Astrocyte (in vitro differentiated cells and primary cell): ENCODE data around the gene PRRC2C. TPM values are rescaled to one million over a fixed set of nuclear protein-coding genes. Genes with fewer than 3 reads are reported as not detected.

Source experiments
- DNase-seq: peaks from one replicate; pipeline ENCODE4 v3.0.0-alpha.2; 2010; ENCODE audit warnings: low read depth
- FAIRE-seq: peaks from 2 replicates; lab custom pipeline; 2011; peaks lifted over from hg19 to GRCh38; lab: Jason Lieb, UNC
- H2AFZ ChIP-seq: 2 replicates; pipeline ENCODE4 v1.6.0; 2012; ENCODE audit warnings: low read depth, low read length, inconsistent platforms
- H3K27ac ChIP-seq: 2 replicates; pipeline ENCODE4 v1.5.1; 2011; ENCODE audit warnings: low read depth, low read length, inconsistent platforms
- H3K27me3 ChIP-seq: 2 replicates; pipeline ENCODE4 v1.6.0; 2011; ENCODE audit warnings: low read length, inconsistent platforms; ENCODE audit not compliant: insufficient read depth
- H3K36me3 ChIP-seq: 2 replicates; pipeline ENCODE4 v1.5.1; 2011; ENCODE audit warnings: low read length, inconsistent platforms; ENCODE audit not compliant: insufficient read depth
- H3K4me1 ChIP-seq: 2 replicates; pipeline ENCODE4 v1.5.1; 2011; ENCODE audit warnings: low read length, inconsistent platforms; ENCODE audit not compliant: insufficient read depth
- H3K4me2 ChIP-seq: 2 replicates; pipeline ENCODE4 v1.6.0; 2012; ENCODE audit warnings: low read length, inconsistent platforms
- H3K4me3 ChIP-seq: 2 replicates; pipeline ENCODE4 v1.5.1; 2011; ENCODE audit warnings: low read depth, mild to moderate bottlenecking, low read length, inconsistent platforms; ENCODE audit not compliant: insufficient read depth
- H3K79me2 ChIP-seq: 2 replicates; pipeline ENCODE4 v1.6.0; 2012; ENCODE audit warnings: mild to moderate bottlenecking, low read length, inconsistent platforms; ENCODE audit not compliant: insufficient read depth
- H3K9ac ChIP-seq: 2 replicates; pipeline ENCODE4 v1.6.0; 2012; ENCODE audit warnings: mild to moderate bottlenecking, low read length, inconsistent platforms
- H3K9me3 ChIP-seq: 2 replicates; pipeline ENCODE4 v1.5.1; 2012; ENCODE audit warnings: low read depth, mild to moderate bottlenecking, low read length, inconsistent platforms; ENCODE audit not compliant: insufficient read depth
- H4K20me1 ChIP-seq: 2 replicates; pipeline ENCODE4 v1.6.0; 2012; ENCODE audit warnings: low read length, inconsistent platforms; ENCODE audit not compliant: insufficient read depth
- H3K27ac Mint-ChIP-seq: one replicate; pipeline ENCODE4 v1.8.0; 2021; ENCODE audit warnings: mild to moderate bottlenecking, mixed read lengths; ENCODE audit not compliant: unreplicated experiment
- H3K27me3 Mint-ChIP-seq: one replicate; pipeline ENCODE4 v1.8.0; 2021; ENCODE audit warnings: low read depth, mixed read lengths; ENCODE audit not compliant: unreplicated experiment
- H3K36me3 Mint-ChIP-seq: one replicate; pipeline ENCODE4 v1.8.0; 2021; ENCODE audit warnings: low read depth, mixed read lengths; ENCODE audit not compliant: unreplicated experiment
- H3K4me1 Mint-ChIP-seq: one replicate; pipeline ENCODE4 v1.8.0; 2021; ENCODE audit warnings: low read depth, mixed read lengths; ENCODE audit not compliant: unreplicated experiment
- H3K4me3 Mint-ChIP-seq: one replicate; pipeline ENCODE4 v1.8.0; 2021; ENCODE audit warnings: mild to moderate bottlenecking, moderate library complexity, mixed read lengths; ENCODE audit not compliant: unreplicated experiment
- H3K9me3 Mint-ChIP-seq: one replicate; pipeline ENCODE4 v1.8.0; 2021; ENCODE audit warnings: mild to moderate bottlenecking, mixed read lengths; ENCODE audit not compliant: unreplicated experiment
- EZH2 ChIP-seq: IDR thresholded peaks from 2 replicates; pipeline ENCODE4 v1.6.1; 2012; ENCODE audit warnings: mild to moderate bottlenecking, low read length, inconsistent platforms; ENCODE audit not compliant: insufficient read depth
- total RNA-seq: library from RNA; stranded (reverse); gene quantifications from 2 replicates; pipeline ENCODE4 v1.2.1, GENCODE V29; 2021
- TF ChIP-seq, protein P1 (sequence below): IDR thresholded peaks from 2 replicates; pipeline ENCODE4 v1.5.1; 2011; ENCODE audit warnings: low read depth, mild to moderate bottlenecking, inconsistent platforms, low read length, moderate library complexity; ENCODE audit not compliant: insufficient read depth

PRRC2C gene
- total RNA-seq, 1 donor from 2014 or later = 196 TPM

DNA sequence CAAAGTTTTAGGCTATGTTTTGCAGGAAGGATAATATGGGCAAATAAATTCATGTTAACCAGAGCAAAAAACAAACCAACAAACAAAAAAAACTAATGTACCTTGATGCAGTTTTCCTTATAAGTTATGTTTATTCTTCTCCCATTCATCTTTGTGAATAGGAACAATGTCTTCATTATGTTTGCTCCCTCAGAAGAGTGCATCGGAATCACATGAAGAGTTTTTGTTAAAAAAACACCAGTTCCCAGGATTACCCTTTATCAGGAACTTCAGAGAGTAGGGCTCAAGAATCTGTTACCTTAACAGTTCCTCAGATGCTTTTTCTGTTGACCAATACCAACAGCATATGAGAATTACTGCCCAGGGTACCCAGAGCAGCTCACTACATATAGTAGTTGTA lies 14.6 kb upstream of the PRRC2C start:
- Mint-ChIP-seq H3K27ac (no peak overlapping the region), H3K4me1 (no peaks in the 10 kb centered on the region), H3K27me3 (no peaks in the 10 kb centered on the region), H3K36me3 (no peaks in the 10 kb centered on the region), H3K4me3 (no peak overlapping the region), H3K9me3 (peaks cover 1% of the 10 kb centered on the region)
- no peaks in the 10 kb centered on the region for H4K20me1 ChIP-seq
- TF ChIP-seq EZH2 = no peak
- TF ChIP-seq, protein P1, sequence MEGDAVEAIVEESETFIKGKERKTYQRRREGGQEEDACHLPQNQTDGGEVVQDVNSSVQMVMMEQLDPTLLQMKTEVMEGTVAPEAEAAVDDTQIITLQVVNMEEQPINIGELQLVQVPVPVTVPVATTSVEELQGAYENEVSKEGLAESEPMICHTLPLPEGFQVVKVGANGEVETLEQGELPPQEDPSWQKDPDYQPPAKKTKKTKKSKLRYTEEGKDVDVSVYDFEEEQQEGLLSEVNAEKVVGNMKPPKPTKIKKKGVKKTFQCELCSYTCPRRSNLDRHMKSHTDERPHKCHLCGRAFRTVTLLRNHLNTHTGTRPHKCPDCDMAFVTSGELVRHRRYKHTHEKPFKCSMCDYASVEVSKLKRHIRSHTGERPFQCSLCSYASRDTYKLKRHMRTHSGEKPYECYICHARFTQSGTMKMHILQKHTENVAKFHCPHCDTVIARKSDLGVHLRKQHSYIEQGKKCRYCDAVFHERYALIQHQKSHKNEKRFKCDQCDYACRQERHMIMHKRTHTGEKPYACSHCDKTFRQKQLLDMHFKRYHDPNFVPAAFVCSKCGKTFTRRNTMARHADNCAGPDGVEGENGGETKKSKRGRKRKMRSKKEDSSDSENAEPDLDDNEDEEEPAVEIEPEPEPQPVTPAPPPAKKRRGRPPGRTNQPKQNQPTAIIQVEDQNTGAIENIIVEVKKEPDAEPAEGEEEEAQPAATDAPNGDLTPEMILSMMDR = no peak
- H3K4me1 ChIP-seq = peaks cover 8% of the 10 kb centered on the region
- H3K9ac ChIP-seq = no peak overlapping the region
- H3K79me2 ChIP-seq = no peaks in the 10 kb centered on the region
- no peak overlapping the region for H2AFZ ChIP-seq
- H3K36me3 ChIP-seq = no peaks in the 10 kb centered on the region
- H3K9me3 ChIP-seq = no peaks in the 10 kb centered on the region
- no peak overlapping the region for H3K27ac ChIP-seq
- H3K4me3 ChIP-seq = no peak overlapping the region
- H3K4me2 ChIP-seq = no peak overlapping the region
- FAIRE-seq (no peak), DNase-seq (no peak)
- H3K27me3 ChIP-seq = no peaks in the 10 kb centered on the region

DNA sequence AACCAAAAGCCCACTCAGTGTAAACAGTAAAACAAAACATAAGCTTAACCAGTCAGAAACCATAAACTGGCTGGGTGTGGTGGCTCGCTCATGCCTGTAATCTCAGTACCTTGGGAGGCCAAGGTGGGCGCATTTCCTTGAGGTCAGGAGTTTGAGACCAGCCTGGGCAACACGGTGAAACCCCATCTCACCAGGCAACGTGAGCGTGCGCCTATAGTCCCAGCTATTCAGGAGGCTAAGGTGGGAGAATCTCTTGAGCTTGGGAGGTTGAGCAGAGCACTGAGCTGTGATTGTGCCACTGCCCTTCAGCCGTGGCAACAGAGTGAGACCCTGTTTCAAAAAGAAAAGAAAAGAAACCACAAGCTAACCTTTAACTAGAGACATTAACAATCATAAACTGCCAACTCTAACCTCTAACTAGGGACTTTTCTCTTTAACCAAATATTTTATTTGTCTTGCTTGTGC lies 13.1 kb upstream of the PRRC2C start:
- Histone ChIP-seq H3K36me3 (no peaks in the 10 kb centered on the region), H3K4me2 (no peak overlapping the region), H3K79me2 (no peaks in the 10 kb centered on the region), H3K4me3 (no peak overlapping the region), H3K27ac (no peak overlapping the region), H2AFZ (no peak overlapping the region), H3K4me1 (peaks cover 8% of the 10 kb centered on the region), H3K9ac (no peak overlapping the region), H3K27me3 (no peaks in the 10 kb centered on the region), H4K20me1 (no peaks in the 10 kb centered on the region), H3K9me3 (no peaks in the 10 kb centered on the region)
- no peaks in the 10 kb centered on the region for H3K4me1 Mint-ChIP-seq
- no peak overlapping the region for H3K27ac Mint-ChIP-seq
- DNase-seq (no peak), FAIRE-seq (no peak)
- no peaks in the 10 kb centered on the region for H3K36me3 Mint-ChIP-seq
- no peak overlapping the region for H3K4me3 Mint-ChIP-seq
- no peak for TF ChIP-seq EZH2
- peaks cover 1% of the 10 kb centered on the region for H3K9me3 Mint-ChIP-seq
- H3K27me3 Mint-ChIP-seq = no peaks in the 10 kb centered on the region

DNA sequence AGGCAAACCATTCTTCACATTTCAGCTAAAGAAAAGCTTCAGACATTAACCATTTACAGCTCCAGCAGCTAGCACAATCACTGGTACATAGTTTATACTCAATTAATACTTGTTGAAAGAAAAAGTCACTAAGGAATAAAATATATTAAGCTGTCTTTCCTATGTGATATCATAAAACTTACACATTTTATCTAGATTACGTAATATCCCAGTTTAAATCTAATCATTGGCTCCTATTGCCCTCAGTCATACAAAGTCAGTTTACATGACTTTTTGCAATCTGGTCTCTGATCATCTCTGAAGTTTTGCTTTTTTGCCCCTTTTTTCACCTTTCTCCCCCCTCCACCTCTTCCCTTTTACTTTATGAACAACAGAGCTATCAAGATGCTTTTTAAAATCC lies 8.5 kb upstream of the PRRC2C start:
- Histone ChIP-seq H3K79me2 (no peaks in the 10 kb centered on the region), H3K4me3 (no peak overlapping the region), H3K9ac (no peak overlapping the region), H3K9me3 (no peaks in the 10 kb centered on the region), H2AFZ (no peak overlapping the region), H3K27me3 (no peaks in the 10 kb centered on the region), H3K27ac (no peak overlapping the region), H4K20me1 (no peaks in the 10 kb centered on the region), H3K4me2 (no peak overlapping the region), H3K4me1 (no peaks in the 10 kb centered on the region), H3K36me3 (no peaks in the 10 kb centered on the region)
- H3K27me3 Mint-ChIP-seq = peaks cover 2% of the 10 kb centered on the region
- H3K36me3 Mint-ChIP-seq = no peaks in the 10 kb centered on the region
- FAIRE-seq = no peak
- no peaks in the 10 kb centered on the region for H3K4me1 Mint-ChIP-seq
- no peak for TF ChIP-seq EZH2
- TF ChIP-seq, protein P1 = no peak
- peaks cover 1% of the 10 kb centered on the region for H3K9me3 Mint-ChIP-seq
- peak overlapping the region; percentile 64 for H3K27ac Mint-ChIP-seq
- DNase-seq = no peak
- no peak overlapping the region for H3K4me3 Mint-ChIP-seq
